ENCODE results near the gene SENP5. TPM values are rescaled to one million over a fixed set of nuclear protein-coding genes. Genes with fewer than 3 reads are reported as not detected.

The SENP5 gene
- total RNA-seq, 1 experiment from 2014 or later = 27.6 TPM

DNA sequence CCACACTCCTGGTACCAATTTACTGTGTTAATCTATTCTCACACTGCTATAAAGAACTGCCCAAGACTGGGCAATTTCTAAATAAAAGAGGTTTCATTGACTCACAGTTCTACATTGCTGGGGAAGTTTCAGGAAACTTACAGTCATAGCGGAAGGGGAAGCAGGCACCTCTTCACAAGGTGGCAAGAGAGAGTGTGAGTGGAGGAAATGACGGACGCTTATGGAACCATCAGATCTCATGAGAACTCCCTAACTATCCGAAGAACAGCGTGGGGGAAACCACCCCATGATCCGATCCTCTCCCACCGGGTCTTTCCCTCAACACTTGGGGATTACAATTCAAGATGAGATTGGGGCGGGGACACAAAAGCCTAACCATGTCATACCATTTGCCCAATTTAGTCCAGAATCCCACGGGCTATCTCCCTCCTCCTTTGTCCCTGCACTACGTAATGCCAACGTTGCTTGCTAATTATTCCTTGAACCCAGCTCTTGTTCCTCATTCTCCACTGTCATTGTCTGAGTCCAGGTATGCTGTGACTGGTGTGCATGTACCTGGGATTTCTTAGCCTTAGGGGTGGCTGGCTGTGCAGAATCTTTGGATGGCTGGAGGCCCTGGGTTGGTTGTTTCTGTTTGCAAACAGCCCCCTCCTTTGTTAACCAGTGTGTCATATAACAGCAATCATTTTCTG lies 97.5 kb downstream of the SENP5 start:
- H3K36me3 ChIP-seq (ENCODE audit: control insufficient read depth in 1 of 2, insufficient read depth in 2 of 2, low read length in 2 of 2) = no peaks in the 10 kb centered on the region
- ChIA-PET RAD21 (ENCODE audit: low non-redundant PET in 1 of 2, low total read pairs in 2 of 2, uncharacterized antibody in 2 of 2, unreplicated experiment in 2 of 2) (interaction anchor here in 1 of 2 experiments (0.6 kb wide), 1 partner anchor 276 kb away, joined by 3 read pairs; no protein-coding TSS in a partner anchor), CTCF (no interaction called here), POLR2A (no interaction called here)
- no peak overlapping the region for H3K27ac ChIP-seq (ENCODE audit: low read depth, low read length)
- intact Hi-C loops (cut with micrococcal nuclease) = loop anchor here (5.0 kb wide), 1 partner anchor 438 kb away; no protein-coding TSS in a partner anchor
- no peaks in the 10 kb centered on the region for H3K9me3 ChIP-seq (ENCODE audit: control insufficient read depth in 1 of 2, insufficient read depth in 1 of 2, low read depth in 1 of 2, low read length in 2 of 2)
- no peak for ATAC-seq
- H3K27me3 ChIP-seq (ENCODE audit: insufficient read depth, low read length) = no peaks in the 10 kb centered on the region
- DNase-seq (ENCODE audit: low read depth, low spot score) = no peak
- no peaks in the 10 kb centered on the region for H3K79me2 ChIP-seq (ENCODE audit: insufficient read depth, low read length)
- TF ChIP-seq EGR1 (IDR thresholded peaks at IDR 0.05; ENCODE audit: low read depth) (no peak), SIN3A (IDR thresholded peaks at IDR 0.05; ENCODE audit: low read depth) (no peak), ZFX (IDR thresholded peaks at IDR 0.05) (no peak), EZH2phosphoT487 (IDR thresholded peaks at IDR 0.05; ENCODE audit: borderline replicate concordance) (no peak), MAX (IDR thresholded peaks at IDR 0.05) (no peak), SRF (IDR thresholded peaks at IDR 0.05; ENCODE audit: low read depth) (no peak), ELF1 (IDR thresholded peaks at IDR 0.05; ENCODE audit: borderline replicate concordance, low read depth) (no peak), CEBPB (IDR thresholded peaks at IDR 0.05; ENCODE audit: low read depth) (no peak), YY1 (IDR thresholded peaks at IDR 0.05; ENCODE audit: extremely low read depth, insufficient replicate concordance, low read depth, low read length) (no peak), ATF3 (IDR thresholded peaks at IDR 0.05) (no peak), POLR2A (IDR thresholded peaks at IDR 0.05; ENCODE audit: borderline replicate concordance, extremely low read depth, insufficient read depth, insufficient read length) (no peak), RAD21 (IDR thresholded peaks at IDR 0.05; ENCODE audit: low read depth) (no peak), ZNF274 (IDR thresholded peaks at IDR 0.05; ENCODE audit: low read depth, low read length) (no peak), EZH2 (IDR thresholded peaks at IDR 0.05) (no peak)
- TF ChIP-seq, protein P1, sequence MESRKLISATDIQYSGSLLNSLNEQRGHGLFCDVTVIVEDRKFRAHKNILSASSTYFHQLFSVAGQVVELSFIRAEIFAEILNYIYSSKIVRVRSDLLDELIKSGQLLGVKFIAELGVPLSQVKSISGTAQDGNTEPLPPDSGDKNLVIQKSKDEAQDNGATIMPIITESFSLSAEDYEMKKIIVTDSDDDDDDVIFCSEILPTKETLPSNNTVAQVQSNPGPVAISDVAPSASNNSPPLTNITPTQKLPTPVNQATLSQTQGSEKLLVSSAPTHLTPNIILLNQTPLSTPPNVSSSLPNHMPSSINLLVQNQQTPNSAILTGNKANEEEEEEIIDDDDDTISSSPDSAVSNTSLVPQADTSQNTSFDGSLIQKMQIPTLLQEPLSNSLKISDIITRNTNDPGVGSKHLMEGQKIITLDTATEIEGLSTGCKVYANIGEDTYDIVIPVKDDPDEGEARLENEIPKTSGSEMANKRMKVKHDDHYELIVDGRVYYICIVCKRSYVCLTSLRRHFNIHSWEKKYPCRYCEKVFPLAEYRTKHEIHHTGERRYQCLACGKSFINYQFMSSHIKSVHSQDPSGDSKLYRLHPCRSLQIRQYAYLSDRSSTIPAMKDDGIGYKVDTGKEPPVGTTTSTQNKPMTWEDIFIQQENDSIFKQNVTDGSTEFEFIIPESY (IDR thresholded peaks at IDR 0.05; ENCODE audit: extremely low read depth, insufficient replicate concordance, low read length) = no peak
- TF ChIP-seq, protein P2, sequence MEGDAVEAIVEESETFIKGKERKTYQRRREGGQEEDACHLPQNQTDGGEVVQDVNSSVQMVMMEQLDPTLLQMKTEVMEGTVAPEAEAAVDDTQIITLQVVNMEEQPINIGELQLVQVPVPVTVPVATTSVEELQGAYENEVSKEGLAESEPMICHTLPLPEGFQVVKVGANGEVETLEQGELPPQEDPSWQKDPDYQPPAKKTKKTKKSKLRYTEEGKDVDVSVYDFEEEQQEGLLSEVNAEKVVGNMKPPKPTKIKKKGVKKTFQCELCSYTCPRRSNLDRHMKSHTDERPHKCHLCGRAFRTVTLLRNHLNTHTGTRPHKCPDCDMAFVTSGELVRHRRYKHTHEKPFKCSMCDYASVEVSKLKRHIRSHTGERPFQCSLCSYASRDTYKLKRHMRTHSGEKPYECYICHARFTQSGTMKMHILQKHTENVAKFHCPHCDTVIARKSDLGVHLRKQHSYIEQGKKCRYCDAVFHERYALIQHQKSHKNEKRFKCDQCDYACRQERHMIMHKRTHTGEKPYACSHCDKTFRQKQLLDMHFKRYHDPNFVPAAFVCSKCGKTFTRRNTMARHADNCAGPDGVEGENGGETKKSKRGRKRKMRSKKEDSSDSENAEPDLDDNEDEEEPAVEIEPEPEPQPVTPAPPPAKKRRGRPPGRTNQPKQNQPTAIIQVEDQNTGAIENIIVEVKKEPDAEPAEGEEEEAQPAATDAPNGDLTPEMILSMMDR (IDR thresholded peaks at IDR 0.05 in 2 of 3, conservative IDR thresholded peaks at IDR 0.05 in 1 of 3; ENCODE audit: borderline replicate concordance in 1 of 3, insufficient read depth in 1 of 3, low read depth in 2 of 3, low read length in 2 of 3) = no peak
- peaks cover 7 to 20% of the 10 kb centered on the region in 2 experiments; a peak in 2 of 4 replicates for H3K4me1 ChIP-seq (ENCODE audit: control insufficient read depth in 1 of 2, insufficient read depth in 2 of 2, low read length in 2 of 2)
- H2AFZ ChIP-seq (ENCODE audit: low read depth, low read length, poor library complexity, severe bottlenecking) = no peak overlapping the region
- no peak overlapping the region for H3K4me3 ChIP-seq (replicated peaks in 1 of 2; ENCODE audit: low read depth in 1 of 2, low read length in 2 of 2)
- no peak overlapping the region for H3K9ac ChIP-seq (ENCODE audit: low read length)
- no peaks in the 10 kb centered on the region for H3K9me2 ChIP-seq (ENCODE audit: insufficient read depth)
- BruUV-seq (replicated peaks) = no TSS peak
- H3K4me2 ChIP-seq (ENCODE audit: low read length) = no peak overlapping the region
- H4K20me1 ChIP-seq (ENCODE audit: insufficient read depth) = no peaks in the 10 kb centered on the region

Measured in HCT116 (cell line).